ENCODE results near the gene GDA. TPM values are rescaled to one million over a fixed set of nuclear protein-coding genes. Genes with fewer than 3 reads are reported as not detected.

GDA gene
- total RNA-seq, 1 experiment from 2014 or later = 3.6 TPM

DNA sequence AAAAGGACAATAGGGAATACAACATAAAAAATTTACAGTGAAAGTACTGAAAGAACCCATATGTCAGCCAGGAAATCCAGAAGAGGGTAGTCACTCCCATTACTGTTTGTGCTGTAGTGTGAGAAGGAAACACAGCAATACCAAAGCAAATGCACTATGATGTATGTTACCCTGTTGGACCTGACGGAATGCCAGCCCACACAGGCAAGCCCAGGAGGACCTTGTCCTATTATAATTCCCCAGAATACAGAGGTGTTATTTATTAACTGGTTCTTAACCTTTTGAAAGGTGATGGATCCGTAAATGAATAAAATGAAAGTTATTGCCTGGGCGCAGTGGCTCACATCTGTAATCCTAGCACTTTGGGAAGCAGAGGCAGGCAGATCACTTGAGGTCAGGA, 79.0 kb downstream of the GDA start:
- Histone ChIP-seq H3K27me3 (ENCODE audit: insufficient read depth, low read length) (no peaks in the 10 kb centered on the region), H2AK5ac (ENCODE audit: insufficient read length, low read length) (no peak overlapping the region), H3K4me1 (ENCODE audit: insufficient read depth, low read length) (no peaks in the 10 kb centered on the region), H2BK120ac (ENCODE audit: low read depth, low read length, poor library complexity, severe bottlenecking) (no peak overlapping the region), H4K8ac (replicated peaks; ENCODE audit: insufficient read length, low read depth, low read length) (no peak overlapping the region), H4K5ac (ENCODE audit: insufficient read length, low read depth, low read length) (no peak overlapping the region), H3K56ac (ENCODE audit: insufficient read length, low read depth, low read length) (no peak overlapping the region), H3K27ac (ENCODE audit: insufficient read length, low read depth, low read length) (no peak overlapping the region), H4K20me1 (ENCODE audit: control insufficient read depth, insufficient read depth, insufficient read length) (no peaks in the 10 kb centered on the region), H4K91ac (ENCODE audit: insufficient read length, low read depth, low read length) (no peak overlapping the region), H3T11ph (ENCODE audit: low read length) (no peak overlapping the region), H3K79me1 (ENCODE audit: insufficient read depth, low read depth, low read length, poor library complexity, severe bottlenecking) (no peaks in the 10 kb centered on the region), H2BK12ac (ENCODE audit: insufficient read length, low read depth, low read length) (no peak overlapping the region), H2AFZ (ENCODE audit: low read length) (no peak overlapping the region), H3K4me2 (ENCODE audit: insufficient read depth, insufficient read length, low read length) (no peak overlapping the region), H2BK5ac (ENCODE audit: insufficient read length, low read length) (no peak overlapping the region), H3K14ac (ENCODE audit: insufficient read depth, low read length) (no peak overlapping the region), H2BK15ac (ENCODE audit: low read depth, low read length) (no peak overlapping the region), H3K79me2 (ENCODE audit: insufficient read depth, low read length) (no peaks in the 10 kb centered on the region), H3K18ac (ENCODE audit: insufficient read length, low read depth, low read length) (no peak overlapping the region), H2BK20ac (ENCODE audit: low read depth, low read length, poor library complexity, severe bottlenecking) (no peak overlapping the region), H3K9me3 (ENCODE audit: control insufficient read depth, low read depth, low read length) (no peaks in the 10 kb centered on the region), H3K23ac (ENCODE audit: insufficient read length, low read depth, low read length) (no peak overlapping the region), H3K9ac (ENCODE audit: extremely low read depth, insufficient read length, low read length) (no peak overlapping the region), H3K4ac (ENCODE audit: low read depth, low read length) (no peak overlapping the region), H3K23me2 (ENCODE audit: insufficient read length, low read depth, low read length, poor library complexity, severe bottlenecking) (no peaks in the 10 kb centered on the region)
- no peak for DNase-seq
- no CpG with 5 or more reads among the region's 3 CpGs for WGBS (ENCODE audit: extremely low coverage, insufficient read length, low lambda C conversion rate)
- Mint-ChIP-seq H3K4me1 (no peaks in the 10 kb centered on the region), H3K27me3 (ENCODE audit: low read depth) (no peaks in the 10 kb centered on the region), H3K36me3 (ENCODE audit: insufficient read depth in 1 of 3, low read depth in 3 of 3) (no peaks in the 10 kb centered on the region), H3K27ac (no peak overlapping the region), H3K4me3 (no peak overlapping the region), H3K9me3 (no peaks in the 10 kb centered on the region)
- no peak for TF ChIP-seq CTCF (conservative IDR thresholded peaks at IDR 0.05)

Data from H9 (cell line).